ENCODE data around the gene CYB5R2. TPM values are rescaled to one million over a fixed set of nuclear protein-coding genes. Genes with fewer than 3 reads are reported as not detected.
"Not testable (repeated sequence)": the region's sequence is repeated elsewhere in the genome, so short reads cannot be mapped to it uniquely, and the experiment has no call there.

The CYB5R2 gene
- total RNA-seq, 1 donor from 2014 or later, result 5.7 TPM

- no peak for DNase-seq (ENCODE audit: extremely low spot score, unreplicated experiment)
- Mint-ChIP-seq H3K9me3 (ENCODE audit: unreplicated experiment) (no peaks in the 10 kb centered on the region), H3K4me3 (ENCODE audit: unreplicated experiment) (no peak overlapping the region), H3K27ac (ENCODE audit: unreplicated experiment) (peak overlapping the region; percentile 27), H3K27me3 (ENCODE audit: unreplicated experiment) (no peaks in the 10 kb centered on the region), H3K36me3 (ENCODE audit: unreplicated experiment) (peaks cover 16% of the 10 kb centered on the region), H3K4me1 (ENCODE audit: unreplicated experiment) (peaks cover 38% of the 10 kb centered on the region)
- TF ChIP-seq, protein P1, sequence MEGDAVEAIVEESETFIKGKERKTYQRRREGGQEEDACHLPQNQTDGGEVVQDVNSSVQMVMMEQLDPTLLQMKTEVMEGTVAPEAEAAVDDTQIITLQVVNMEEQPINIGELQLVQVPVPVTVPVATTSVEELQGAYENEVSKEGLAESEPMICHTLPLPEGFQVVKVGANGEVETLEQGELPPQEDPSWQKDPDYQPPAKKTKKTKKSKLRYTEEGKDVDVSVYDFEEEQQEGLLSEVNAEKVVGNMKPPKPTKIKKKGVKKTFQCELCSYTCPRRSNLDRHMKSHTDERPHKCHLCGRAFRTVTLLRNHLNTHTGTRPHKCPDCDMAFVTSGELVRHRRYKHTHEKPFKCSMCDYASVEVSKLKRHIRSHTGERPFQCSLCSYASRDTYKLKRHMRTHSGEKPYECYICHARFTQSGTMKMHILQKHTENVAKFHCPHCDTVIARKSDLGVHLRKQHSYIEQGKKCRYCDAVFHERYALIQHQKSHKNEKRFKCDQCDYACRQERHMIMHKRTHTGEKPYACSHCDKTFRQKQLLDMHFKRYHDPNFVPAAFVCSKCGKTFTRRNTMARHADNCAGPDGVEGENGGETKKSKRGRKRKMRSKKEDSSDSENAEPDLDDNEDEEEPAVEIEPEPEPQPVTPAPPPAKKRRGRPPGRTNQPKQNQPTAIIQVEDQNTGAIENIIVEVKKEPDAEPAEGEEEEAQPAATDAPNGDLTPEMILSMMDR (IDR thresholded peaks at IDR 0.05), result no peak
These were observed 6.9 kb downstream of the CYB5R2 start for GRCh38 chr11:7666292-7666866.

- Mint-ChIP-seq H3K9me3 (ENCODE audit: unreplicated experiment) (no peaks in the 10 kb centered on the region), H3K36me3 (ENCODE audit: unreplicated experiment) (peaks cover 18% of the 10 kb centered on the region), H3K4me1 (ENCODE audit: unreplicated experiment) (peaks cover 38% of the 10 kb centered on the region), H3K27ac (ENCODE audit: unreplicated experiment) (no peak overlapping the region), H3K4me3 (ENCODE audit: unreplicated experiment) (no peak overlapping the region), H3K27me3 (ENCODE audit: unreplicated experiment) (no peaks in the 10 kb centered on the region)
- TF ChIP-seq, protein P1 (IDR thresholded peaks at IDR 0.05), result peak; percentile 84
- no peak for DNase-seq (ENCODE audit: extremely low spot score, unreplicated experiment)
These were observed 7.6 kb downstream of the CYB5R2 start for GRCh38 chr11:7665473-7666291.

GRCh38 chr11:7664867-7665266 is 8.4 kb downstream of the CYB5R2 start:
- Mint-ChIP-seq H3K4me1 (ENCODE audit: unreplicated experiment) (peaks cover 38% of the 10 kb centered on the region), H3K27me3 (ENCODE audit: unreplicated experiment) (no peaks in the 10 kb centered on the region), H3K9me3 (ENCODE audit: unreplicated experiment) (no peaks in the 10 kb centered on the region), H3K27ac (ENCODE audit: unreplicated experiment) (no peak overlapping the region), H3K4me3 (ENCODE audit: unreplicated experiment) (no peak overlapping the region), H3K36me3 (ENCODE audit: unreplicated experiment) (peaks cover 18% of the 10 kb centered on the region)
- TF ChIP-seq, protein P1 (IDR thresholded peaks at IDR 0.05), result no peak
- DNase-seq (ENCODE audit: extremely low spot score, unreplicated experiment), result peak; percentile 63

DNA sequence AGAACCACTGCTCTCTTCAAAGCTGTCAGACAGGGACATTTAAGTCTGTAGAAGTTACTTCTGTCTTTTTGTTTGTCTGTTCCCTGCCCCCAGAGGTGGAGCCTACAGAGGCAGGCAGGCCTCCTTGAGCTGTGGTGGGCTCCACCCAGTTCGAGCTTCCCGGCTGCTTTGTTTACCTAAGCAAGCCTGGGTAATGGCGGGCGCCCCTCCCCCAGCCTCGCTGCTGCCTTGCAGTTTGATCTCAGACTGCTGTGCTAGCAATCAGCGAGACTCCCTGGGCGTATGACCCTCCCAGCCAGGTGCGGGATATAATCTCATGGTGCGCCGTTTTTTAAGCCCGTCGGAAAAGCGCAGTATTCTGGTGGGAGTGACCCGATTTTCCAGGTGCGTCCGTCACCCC is 9.8 kb downstream of the CYB5R2 start:
- not testable (repeated sequence) for H3K27me3 Mint-ChIP-seq (ENCODE audit: unreplicated experiment); DNase-seq (ENCODE audit: extremely low spot score, unreplicated experiment); H3K4me3 Mint-ChIP-seq (ENCODE audit: unreplicated experiment)

GRCh38 chr11:7657306-7658025 is 15.8 kb downstream of the CYB5R2 start:
- H3K36me3 Mint-ChIP-seq (ENCODE audit: unreplicated experiment), result peaks cover 39% of the 10 kb centered on the region
- DNase-seq (ENCODE audit: extremely low spot score, unreplicated experiment), result peak; percentile 65
- H3K27ac Mint-ChIP-seq (ENCODE audit: unreplicated experiment), result no peak overlapping the region

More for the DNA sequence above, 9.8 kb downstream of the CYB5R2 start:
- Mint-ChIP-seq H3K36me3 (ENCODE audit: unreplicated experiment) (peaks cover 16% of the 10 kb centered on the region), H3K4me1 (ENCODE audit: unreplicated experiment) (peaks cover 36% of the 10 kb centered on the region)
- not testable (repeated sequence) for H3K9me3 Mint-ChIP-seq (ENCODE audit: unreplicated experiment); H3K27ac Mint-ChIP-seq (ENCODE audit: unreplicated experiment)

More at GRCh38 chr11:7657306-7658025, 15.8 kb downstream of the CYB5R2 start:
- Mint-ChIP-seq H3K27me3 (ENCODE audit: unreplicated experiment) (no peaks in the 10 kb centered on the region), H3K4me1 (ENCODE audit: unreplicated experiment) (no peaks in the 10 kb centered on the region), H3K9me3 (ENCODE audit: unreplicated experiment) (no peaks in the 10 kb centered on the region), H3K4me3 (ENCODE audit: unreplicated experiment) (no peak overlapping the region)
- TF ChIP-seq, protein P1 (IDR thresholded peaks at IDR 0.05), result peak; percentile 53
